ENCODE measurements around the gene CCDC12.

DNA sequence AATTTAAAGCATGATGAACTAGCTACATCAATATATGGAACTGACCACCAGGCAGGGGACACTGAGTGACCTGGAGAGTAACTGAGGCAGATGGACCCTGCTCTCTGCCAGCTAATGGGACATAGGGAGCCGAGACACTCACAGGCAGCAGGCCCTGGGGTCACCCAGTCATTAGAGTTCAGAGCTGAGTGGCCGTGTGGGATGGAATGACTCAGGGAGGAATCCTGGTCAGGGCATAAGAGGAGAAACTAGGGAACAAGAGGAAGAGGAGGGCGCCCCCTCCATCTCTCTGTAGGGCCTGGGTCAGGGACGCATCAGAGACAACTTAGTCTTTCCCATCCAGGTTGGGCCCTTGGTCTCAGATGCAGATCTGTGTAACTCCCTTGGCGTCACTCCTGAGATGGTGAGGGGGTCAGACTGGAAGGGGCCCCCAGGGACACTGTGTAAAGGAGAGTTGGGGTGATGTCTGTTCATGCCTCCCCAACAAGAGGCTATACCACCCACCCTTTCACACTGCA lies 39.8 kb downstream of the CCDC12 start:
- TF ChIP-seq, protein P1, sequence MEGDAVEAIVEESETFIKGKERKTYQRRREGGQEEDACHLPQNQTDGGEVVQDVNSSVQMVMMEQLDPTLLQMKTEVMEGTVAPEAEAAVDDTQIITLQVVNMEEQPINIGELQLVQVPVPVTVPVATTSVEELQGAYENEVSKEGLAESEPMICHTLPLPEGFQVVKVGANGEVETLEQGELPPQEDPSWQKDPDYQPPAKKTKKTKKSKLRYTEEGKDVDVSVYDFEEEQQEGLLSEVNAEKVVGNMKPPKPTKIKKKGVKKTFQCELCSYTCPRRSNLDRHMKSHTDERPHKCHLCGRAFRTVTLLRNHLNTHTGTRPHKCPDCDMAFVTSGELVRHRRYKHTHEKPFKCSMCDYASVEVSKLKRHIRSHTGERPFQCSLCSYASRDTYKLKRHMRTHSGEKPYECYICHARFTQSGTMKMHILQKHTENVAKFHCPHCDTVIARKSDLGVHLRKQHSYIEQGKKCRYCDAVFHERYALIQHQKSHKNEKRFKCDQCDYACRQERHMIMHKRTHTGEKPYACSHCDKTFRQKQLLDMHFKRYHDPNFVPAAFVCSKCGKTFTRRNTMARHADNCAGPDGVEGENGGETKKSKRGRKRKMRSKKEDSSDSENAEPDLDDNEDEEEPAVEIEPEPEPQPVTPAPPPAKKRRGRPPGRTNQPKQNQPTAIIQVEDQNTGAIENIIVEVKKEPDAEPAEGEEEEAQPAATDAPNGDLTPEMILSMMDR (IDR thresholded peaks at IDR 0.05; ENCODE audit: borderline replicate concordance, extremely low read depth, low read length, poor library complexity, severe bottlenecking) = no peak
- no peak for TF ChIP-seq EZH2 (IDR thresholded peaks at IDR 0.05; ENCODE audit: borderline replicate concordance, low read depth, low read length, severe bottlenecking)

Data from DND-41 (cell line).